Activated effector memory CD4-positive, alpha-beta T cell treated with Interleukin-2 at 50 U/mL for 16 hours (primary cell): ENCODE data around the gene ARHGAP42.
"Not testable (repeated sequence)": the region's sequence is repeated elsewhere in the genome, so short reads cannot be mapped to it uniquely, and the experiment has no call there.

Source experiments
- DNase-seq: peaks from one replicate; pipeline ENCODE4 v3.0.0-alpha.2; 2020

The ARHGAP42 gene

GRCh38 chr11:100876815-100877520 is 189.9 kb downstream of the ARHGAP42 start:
- no peak for DNase-seq

- DNase-seq = no peak
These were observed 191.4 kb downstream of the ARHGAP42 start for GRCh38 chr11:100878474-100878873.

- DNase-seq = no peak
These were observed 195.9 kb downstream of the ARHGAP42 start for GRCh38 chr11:100882957-100883356.

- DNase-seq = no peak
These were observed 196.7 kb downstream of the ARHGAP42 start for GRCh38 chr11:100883830-100884229.

- no peak for DNase-seq
These were observed 200.6 kb downstream of the ARHGAP42 start for GRCh38 chr11:100887659-100888058.

- DNase-seq = no peak
These were observed 201.7 kb downstream of the ARHGAP42 start for GRCh38 chr11:100888836-100889235.

GRCh38 chr11:100889758-100890157 is 202.7 kb downstream of the ARHGAP42 start:
- DNase-seq = no peak

- no peak for DNase-seq
These were observed 203.7 kb downstream of the ARHGAP42 start for GRCh38 chr11:100890789-100891188.

GRCh38 chr11:100892886-100893285 is 205.8 kb downstream of the ARHGAP42 start:
- no peak for DNase-seq

- no peak for DNase-seq
These were observed 208.4 kb downstream of the ARHGAP42 start for GRCh38 chr11:100895449-100895848.

GRCh38 chr11:100895976-100896375 is 208.9 kb downstream of the ARHGAP42 start:
- DNase-seq = not testable (repeated sequence)

GRCh38 chr11:100901471-100901870 is 214.4 kb downstream of the ARHGAP42 start:
- not testable (repeated sequence) for DNase-seq

- DNase-seq = no peak
These were observed 215.5 kb downstream of the ARHGAP42 start for GRCh38 chr11:100902454-100903141.

- DNase-seq = no peak
These were observed 216.2 kb downstream of the ARHGAP42 start for GRCh38 chr11:100903284-100903683.

GRCh38 chr11:100905684-100906083 is 218.6 kb downstream of the ARHGAP42 start:
- DNase-seq = no peak

GRCh38 chr11:100908746-100909145 is 221.7 kb downstream of the ARHGAP42 start:
- DNase-seq = no peak

GRCh38 chr11:100910808-100911207 is 223.7 kb downstream of the ARHGAP42 start:
- DNase-seq = no peak

- no peak for DNase-seq
These were observed 227.5 kb downstream of the ARHGAP42 start for GRCh38 chr11:100914415-100915110.

- DNase-seq = no peak
These were observed 231.7 kb downstream of the ARHGAP42 start for GRCh38 chr11:100918551-100919500.

GRCh38 chr11:100920593-100920992 is 233.5 kb downstream of the ARHGAP42 start:
- no peak for DNase-seq

- no peak for DNase-seq
These were observed 235.0 kb downstream of the ARHGAP42 start for GRCh38 chr11:100922121-100922520.

- no peak for DNase-seq
These were observed 236.5 kb downstream of the ARHGAP42 start for GRCh38 chr11:100923555-100923954.

GRCh38 chr11:100925935-100926334 is 238.8 kb downstream of the ARHGAP42 start:
- no peak for DNase-seq
